SK-N-SH (cell line): ENCODE measurements around the gene ALAS1. TPM values are rescaled to one million over a fixed set of nuclear protein-coding genes. Genes with fewer than 3 reads are reported as not detected.

Source experiments
- CTCF ChIA-PET: fragments of 300-600, 350-600 bp; formaldehyde crosslinking; extraction: SDS; loops from one replicate; lab custom pipeline; 2021; lab: Yijun Ruan, JAX
- POLR2A ChIA-PET: fragments of 350-600 bp; sonication (Branson Sonifier 250); formaldehyde crosslinking; extraction: SDS; loops from one replicate; lab custom pipeline; 2020; ENCODE audit warnings: antibody characterized with exemption, inconsistent platforms; lab: Yijun Ruan, JAX
- DNase-seq: peaks from one replicate; pipeline ENCODE4 v3.0.0; 2012
- H2AFZ ChIP-seq: fragments of 200-600 bp; sonication (generic); 2 replicates; pipeline ENCODE4 v1.8.1; 2016; ENCODE audit warnings: antibody characterized with exemption, mild to moderate bottlenecking, low read depth
- H3F3A ChIP-seq: fragments of 200-600 bp; sonication (generic); replicated peaks from 2 replicates; pipeline ENCODE3; 2016; ENCODE audit warnings: antibody characterized with exemption, mild to moderate bottlenecking; ENCODE audit not compliant: insufficient read depth
- H3K27ac ChIP-seq, 2 experiments: fragments of 200-500 bp in 1 of 2; fragments of 200-600 bp in 1 of 2; sonication (Bioruptor generic) in 1 of 2; sonication (generic), shearing (Covaris generic) in 1 of 2; 2 replicates each; pipeline versions ENCODE4 v1.5.1 to v1.6.1; 2014 to 2016; ENCODE audit warnings: low read depth in 2 of 2, inconsistent platforms in 1 of 2, low read length in 1 of 2, mild to moderate bottlenecking in 1 of 2, mixed read lengths in 1 of 2
- H3K27me3 ChIP-seq: fragments of 200-600 bp; sonication (generic), shearing (Covaris generic); 2 replicates; pipeline ENCODE4 v1.6.1; 2016; ENCODE audit warnings: mixed run types; ENCODE audit not compliant: insufficient read depth
- H3K36me3 ChIP-seq, 2 experiments: fragments of 200-500 bp in 1 of 2; fragments of 200-600 bp in 1 of 2; sonication (Bioruptor generic) in 1 of 2; sonication (generic) in 1 of 2; replicated peaks in 1 of 2; 2 replicates each; pipeline versions ENCODE3 to v1.5.1; 2014 to 2016; ENCODE audit warnings: low read length in 1 of 2, mild to moderate bottlenecking in 1 of 2; ENCODE audit not compliant: insufficient read depth in 2 of 2, control insufficient read depth in 1 of 2
- H3K4me1 ChIP-seq, 2 experiments: fragments of 200-500 bp in 1 of 2; fragments of 200-600 bp in 1 of 2; sonication (Bioruptor generic) in 1 of 2; sonication (generic), shearing (Covaris generic) in 1 of 2; 2 replicates each; pipeline versions ENCODE4 v1.5.1 to v1.6.1; 2014 to 2016; ENCODE audit warnings: low read depth in 1 of 2, low read length in 1 of 2, mixed run types in 1 of 2; ENCODE audit not compliant: insufficient read depth in 2 of 2, control insufficient read depth in 1 of 2
- H3K4me2 ChIP-seq: fragments of 200-600 bp; sonication (generic), shearing (Covaris generic); 2 replicates; pipeline ENCODE4 v1.6.1; 2017; ENCODE audit warnings: mixed run types
- H3K4me3 ChIP-seq, 2 experiments: fragments of 200-500 bp in 1 of 2; fragments of 200-600 bp in 1 of 2; sonication (Bioruptor generic) in 1 of 2; sonication (generic), shearing (Covaris generic) in 1 of 2; 2 replicates each; pipeline versions ENCODE4 v1.5.1 to v1.8.1; 2014 to 2016; ENCODE audit warnings: low read depth in 2 of 2, inconsistent platforms in 1 of 2, low read length in 1 of 2, mild to moderate bottlenecking in 1 of 2, mixed read lengths in 1 of 2, moderate library complexity in 1 of 2
- H3K79me2 ChIP-seq: fragments of 200-600 bp; sonication (generic); 2 replicates; pipeline ENCODE4 v1.8.1; 2017; ENCODE audit warnings: mild to moderate bottlenecking; ENCODE audit not compliant: insufficient read depth
- H3K9ac ChIP-seq: fragments of 200-600 bp; sonication (generic); 2 replicates; pipeline ENCODE4 v1.6.1; 2017; ENCODE audit warnings: mixed run types
- H3K9me2 ChIP-seq: fragments of 200-600 bp; sonication (generic); 2 replicates; pipeline ENCODE4 v1.6.1; 2017; ENCODE audit warnings: mixed run types
- H3K9me3 ChIP-seq: fragments of 200-600 bp; sonication (generic); 2 replicates; pipeline ENCODE4 v1.6.1; 2017; ENCODE audit warnings: mixed run types, mild to moderate bottlenecking, moderate library complexity
- H4K20me1 ChIP-seq: fragments of 200-600 bp; sonication (generic); 2 replicates; pipeline ENCODE4 v1.6.1; 2017; ENCODE audit warnings: mild to moderate bottlenecking, mixed run types; ENCODE audit not compliant: insufficient read depth
- CHD2 ChIP-seq: fragments of 150-350 bp; IDR thresholded peaks from 2 replicates; pipeline ENCODE4 v1.6.1; 2018; ENCODE audit warnings: low read length; ENCODE audit not compliant: partially characterized antibody
- ELF1 ChIP-seq: IDR thresholded peaks from 2 replicates; pipeline ENCODE4 v1.4.0; 2012
- EP300 ChIP-seq, 2 experiments: IDR thresholded peaks; 2 replicates each; pipeline versions ENCODE4 v1.4.0 to v1.6.1; 2012; ENCODE audit warnings: borderline replicate concordance in 1 of 2, low read depth in 1 of 2, low read length in 1 of 2
- EZH2phosphoT487 ChIP-seq: fragments of 200-600 bp; sonication (generic); IDR thresholded peaks from 2 replicates; pipeline ENCODE4 v1.6.1; 2017; ENCODE audit warnings: low read depth, mixed run types, mild to moderate bottlenecking, antibody characterized with exemption, moderate library complexity, borderline replicate concordance
- FOSL2 ChIP-seq: IDR thresholded peaks from 2 replicates; pipeline ENCODE4 v1.4.0; 2012; ENCODE audit warnings: low read depth, mild to moderate bottlenecking, moderate library complexity, borderline replicate concordance
- FOXJ3 ChIP-seq: sonication (generic); formaldehyde crosslinking; IDR thresholded peaks from 2 replicates; pipeline ENCODE4 v1.5.1; 2020; ENCODE audit warnings: mild to moderate bottlenecking, missing genetic modification reagents
- GATA2 ChIP-seq: sonication (generic); formaldehyde crosslinking; IDR thresholded peaks from 2 replicates; pipeline ENCODE4 v1.5.0; 2020; ENCODE audit warnings: mild to moderate bottlenecking, missing genetic modification reagents
- JUND ChIP-seq: IDR thresholded peaks from 2 replicates; pipeline ENCODE4 v1.4.0; 2012
- MXI1 ChIP-seq: IDR thresholded peaks from 2 replicates; pipeline ENCODE4 v1.6.1; 2012; ENCODE audit warnings: mild to moderate bottlenecking, low read depth, low read length, improper control_type of control experiment
- NFIC ChIP-seq: IDR thresholded peaks from 2 replicates; pipeline ENCODE4 v1.4.0; 2012; ENCODE audit warnings: borderline replicate concordance
- NRF1 ChIP-seq: IDR thresholded peaks from 2 replicates; pipeline ENCODE4 v1.6.1; 2012; ENCODE audit warnings: low read depth, mild to moderate bottlenecking, low read length
- POLR2AphosphoS5 ChIP-seq: IDR thresholded peaks from 2 replicates; pipeline ENCODE4 v1.6.1; 2012; ENCODE audit warnings: low read depth, low read length
- RFX5 ChIP-seq: IDR thresholded peaks from 2 replicates; pipeline ENCODE4 v1.6.1; 2012; ENCODE audit warnings: mild to moderate bottlenecking, improper control_type of control experiment, low read length
- RXRA ChIP-seq: IDR thresholded peaks from 2 replicates; pipeline ENCODE4 v1.4.0; 2012; ENCODE audit warnings: low read depth, mild to moderate bottlenecking, borderline replicate concordance
- SIN3A ChIP-seq: IDR thresholded peaks from 2 replicates; pipeline ENCODE4 v1.6.1; 2012; ENCODE audit warnings: low read depth, mild to moderate bottlenecking, low read length, moderate library complexity, borderline replicate concordance
- SMC3 ChIP-seq: IDR thresholded peaks from 2 replicates; pipeline ENCODE4 v1.6.1; 2012; ENCODE audit warnings: low read depth, low read length, improper control_type of control experiment
- TAF1 ChIP-seq: IDR thresholded peaks from 2 replicates; pipeline ENCODE4 v1.6.1; 2012; ENCODE audit warnings: low read depth, mild to moderate bottlenecking, low read length, moderate library complexity, borderline replicate concordance
- TCF12 ChIP-seq: IDR thresholded peaks from 2 replicates; pipeline ENCODE4 v1.4.0; 2012
- YY1 ChIP-seq: IDR thresholded peaks from 2 replicates; pipeline ENCODE4 v1.4.0; 2012; ENCODE audit warnings: low read depth, mild to moderate bottlenecking
- WGBS: methylation state at CpG from one replicate; pipeline ENCODE4 v1.1.6; 2017; ENCODE audit warnings: low lambda C conversion rate; 5-methylcytosine and 5-hydroxymethylcytosine counted together
- polyA plus RNA-seq, 3 experiments: library from polyadenylated mRNA; depleted of rRNA; stranded (reverse); fragments of >200 nt; gene quantifications; 2 replicates each; pipeline ENCODE4 v1.2.3, GENCODE V29; 2012
- TF ChIP-seq, protein P1 (sequence below): IDR thresholded peaks from 2 replicates; pipeline ENCODE4 v1.4.0; 2012; ENCODE audit warnings: low read depth, borderline replicate concordance
- TF ChIP-seq, protein P2 (sequence below): IDR thresholded peaks from 2 replicates; pipeline ENCODE4; 2012
- TF ChIP-seq, protein P3 (sequence below): IDR thresholded peaks from 2 replicates; pipeline ENCODE4 v1.4.0; 2012; ENCODE audit warnings: low read depth
- TF ChIP-seq, protein P4 (sequence below): fragments of 200-600 bp; sonication (generic); IDR thresholded peaks from 2 replicates; pipeline ENCODE4 v1.6.1; 2017; ENCODE audit warnings: antibody characterized with exemption, mild to moderate bottlenecking, moderate library complexity

Gene ALAS1
- polyA plus RNA-seq, 1 of the 3 experiments (the other 2 are of a cell fraction) = 47.9 TPM

DNA sequence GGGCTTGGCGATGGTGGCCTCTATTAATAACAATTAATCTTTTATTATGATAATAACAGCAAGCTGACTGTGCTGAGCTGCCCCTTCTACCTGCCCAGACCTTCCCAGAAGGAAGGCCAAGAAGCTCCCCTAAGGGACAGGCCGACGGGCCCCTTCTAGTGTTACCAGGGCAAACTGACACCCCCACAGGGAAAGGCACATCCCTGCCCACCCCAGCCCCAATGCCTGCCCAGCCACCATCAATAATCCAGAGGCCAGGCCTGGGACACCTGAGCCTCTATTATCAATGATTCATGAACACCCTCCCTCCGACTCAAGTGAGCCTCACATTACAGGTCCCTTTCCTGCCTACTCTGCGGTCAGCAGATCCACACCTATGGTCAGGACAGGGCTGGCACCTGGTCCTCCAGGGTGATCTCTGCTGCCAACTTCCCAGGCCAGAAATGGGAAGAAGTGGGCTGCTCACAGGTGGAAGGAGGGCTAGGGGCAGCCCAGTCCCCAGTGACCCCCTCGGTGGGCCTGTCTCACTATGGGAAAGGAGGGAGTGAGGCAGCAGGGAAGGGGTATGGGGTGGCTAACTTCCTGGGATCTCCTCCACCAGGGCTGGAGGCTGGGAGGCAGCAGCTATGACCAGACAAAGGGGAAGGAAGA is 39.2 kb downstream of the ALAS1 start (continued):
- TF ChIP-seq, protein P1, sequence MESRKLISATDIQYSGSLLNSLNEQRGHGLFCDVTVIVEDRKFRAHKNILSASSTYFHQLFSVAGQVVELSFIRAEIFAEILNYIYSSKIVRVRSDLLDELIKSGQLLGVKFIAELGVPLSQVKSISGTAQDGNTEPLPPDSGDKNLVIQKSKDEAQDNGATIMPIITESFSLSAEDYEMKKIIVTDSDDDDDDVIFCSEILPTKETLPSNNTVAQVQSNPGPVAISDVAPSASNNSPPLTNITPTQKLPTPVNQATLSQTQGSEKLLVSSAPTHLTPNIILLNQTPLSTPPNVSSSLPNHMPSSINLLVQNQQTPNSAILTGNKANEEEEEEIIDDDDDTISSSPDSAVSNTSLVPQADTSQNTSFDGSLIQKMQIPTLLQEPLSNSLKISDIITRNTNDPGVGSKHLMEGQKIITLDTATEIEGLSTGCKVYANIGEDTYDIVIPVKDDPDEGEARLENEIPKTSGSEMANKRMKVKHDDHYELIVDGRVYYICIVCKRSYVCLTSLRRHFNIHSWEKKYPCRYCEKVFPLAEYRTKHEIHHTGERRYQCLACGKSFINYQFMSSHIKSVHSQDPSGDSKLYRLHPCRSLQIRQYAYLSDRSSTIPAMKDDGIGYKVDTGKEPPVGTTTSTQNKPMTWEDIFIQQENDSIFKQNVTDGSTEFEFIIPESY = no peak
- peak; percentile 45; the same call in 1 of the 2 replicates for TF ChIP-seq SIN3A
- peak; percentile 6 for TF ChIP-seq CHD2
- TF ChIP-seq, protein P2, sequence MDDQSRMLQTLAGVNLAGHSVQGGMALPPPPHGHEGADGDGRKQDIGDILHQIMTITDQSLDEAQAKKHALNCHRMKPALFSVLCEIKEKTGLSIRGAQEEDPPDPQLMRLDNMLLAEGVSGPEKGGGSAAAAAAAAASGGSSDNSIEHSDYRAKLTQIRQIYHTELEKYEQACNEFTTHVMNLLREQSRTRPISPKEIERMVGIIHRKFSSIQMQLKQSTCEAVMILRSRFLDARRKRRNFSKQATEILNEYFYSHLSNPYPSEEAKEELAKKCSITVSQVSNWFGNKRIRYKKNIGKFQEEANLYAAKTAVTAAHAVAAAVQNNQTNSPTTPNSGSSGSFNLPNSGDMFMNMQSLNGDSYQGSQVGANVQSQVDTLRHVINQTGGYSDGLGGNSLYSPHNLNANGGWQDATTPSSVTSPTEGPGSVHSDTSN = no peak
- no peak for TF ChIP-seq JUND
- no peak for TF ChIP-seq SMC3
- TF ChIP-seq POLR2AphosphoS5 = peak; percentile 47; the same call in 1 of the 2 replicates
- TF ChIP-seq FOXJ3 (CRISPR knock-in tag) = no peak
- no peak for TF ChIP-seq GATA2 (CRISPR knock-in tag)
- peak; percentile 33; the same call in 1 of the 2 replicates for TF ChIP-seq TAF1
- TF ChIP-seq EZH2phosphoT487 = no peak
- TF ChIP-seq RFX5 = no peak
- TF ChIP-seq YY1 = no peak
- TF ChIP-seq FOSL2 = no peak
- TF ChIP-seq ELF1 = no peak
- TF ChIP-seq, all 33 proteins: peak for 4

DNA sequence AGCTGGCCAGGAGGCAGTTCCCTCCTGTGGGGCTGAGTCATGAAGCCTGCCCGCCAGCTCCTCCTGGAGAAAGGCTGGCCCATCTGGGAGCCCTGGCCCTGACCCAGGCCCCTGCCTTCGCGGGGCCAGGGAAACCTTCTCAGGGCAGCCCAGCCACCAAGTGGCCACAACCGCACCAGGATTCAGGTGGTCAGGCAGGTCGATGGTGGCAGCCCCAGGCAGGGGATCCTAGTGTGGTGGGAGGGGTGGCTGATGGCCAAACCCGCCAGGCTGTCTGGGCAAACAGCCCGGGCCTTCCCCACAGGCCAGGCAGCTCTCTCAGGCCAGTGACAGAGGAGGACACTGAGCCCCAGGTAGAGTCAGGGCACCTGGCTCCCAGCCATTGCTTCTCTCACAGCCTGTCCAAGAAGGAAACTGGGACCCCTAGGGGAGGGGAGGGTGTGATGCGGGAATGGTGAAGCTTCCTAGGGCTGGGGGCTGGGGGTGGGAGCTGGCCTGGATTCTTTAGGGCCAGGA is 39.8 kb downstream of the ALAS1 start:
- Histone ChIP-seq H3K4me1 (peaks cover 8 to 50% of the 10 kb centered on the region in 2 experiments), H3K9me2 (no peaks in the 10 kb centered on the region), H3K4me3 (peak overlapping the region; percentile 90 to 97), H3K27me3 (no peaks in the 10 kb centered on the region), H2AFZ (no peak overlapping the region), H3F3A (peaks cover 24% of the 10 kb centered on the region), H3K36me3 (peaks cover 5% of the 10 kb centered on the region in 2 experiments), H3K9me3 (no peaks in the 10 kb centered on the region), H3K4me2 (peak overlapping the region; percentile 89), H4K20me1 (peaks cover 4% of the 10 kb centered on the region; the same call in 1 of the 2 replicates), H3K27ac (peak overlapping the region; percentile 93 to 96), H3K9ac (peak overlapping the region; percentile 83), H3K79me2 (peaks cover 73% of the 10 kb centered on the region)
- CTCF ChIA-PET = interaction anchor here (0.8 to 11.8 kb wide), 8 partner anchors 18 to 245 kb away, joined by 3 to 257 read pairs (median 5); partner anchors contain the start of genes TLR9 and WDR82
- POLR2A ChIA-PET = interaction anchor here (1.3 to 4.6 kb wide), 2 partner anchors 9 to 41 kb away, joined by 3 to 67 read pairs; partner anchors contain the start of gene WDR82
- TF ChIP-seq JUND = no peak; the same call in 1 of the 2 replicates
- no peak for TF ChIP-seq NRF1
- TF ChIP-seq TCF12 = peak; percentile 80
- no peak for TF ChIP-seq RXRA
- no peak for TF ChIP-seq EP300 (IDR thresholded peaks at IDR 0.05; ENCODE audit: borderline replicate concordance in 1 of 2, low read depth in 1 of 2, low read length in 1 of 2)
- no peak for TF ChIP-seq MXI1
- TF ChIP-seq, protein P3, sequence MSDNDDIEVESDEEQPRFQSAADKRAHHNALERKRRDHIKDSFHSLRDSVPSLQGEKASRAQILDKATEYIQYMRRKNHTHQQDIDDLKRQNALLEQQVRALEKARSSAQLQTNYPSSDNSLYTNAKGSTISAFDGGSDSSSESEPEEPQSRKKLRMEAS = peak; percentile 62; the same call in 1 of the 2 replicates
- TF ChIP-seq, protein P4, sequence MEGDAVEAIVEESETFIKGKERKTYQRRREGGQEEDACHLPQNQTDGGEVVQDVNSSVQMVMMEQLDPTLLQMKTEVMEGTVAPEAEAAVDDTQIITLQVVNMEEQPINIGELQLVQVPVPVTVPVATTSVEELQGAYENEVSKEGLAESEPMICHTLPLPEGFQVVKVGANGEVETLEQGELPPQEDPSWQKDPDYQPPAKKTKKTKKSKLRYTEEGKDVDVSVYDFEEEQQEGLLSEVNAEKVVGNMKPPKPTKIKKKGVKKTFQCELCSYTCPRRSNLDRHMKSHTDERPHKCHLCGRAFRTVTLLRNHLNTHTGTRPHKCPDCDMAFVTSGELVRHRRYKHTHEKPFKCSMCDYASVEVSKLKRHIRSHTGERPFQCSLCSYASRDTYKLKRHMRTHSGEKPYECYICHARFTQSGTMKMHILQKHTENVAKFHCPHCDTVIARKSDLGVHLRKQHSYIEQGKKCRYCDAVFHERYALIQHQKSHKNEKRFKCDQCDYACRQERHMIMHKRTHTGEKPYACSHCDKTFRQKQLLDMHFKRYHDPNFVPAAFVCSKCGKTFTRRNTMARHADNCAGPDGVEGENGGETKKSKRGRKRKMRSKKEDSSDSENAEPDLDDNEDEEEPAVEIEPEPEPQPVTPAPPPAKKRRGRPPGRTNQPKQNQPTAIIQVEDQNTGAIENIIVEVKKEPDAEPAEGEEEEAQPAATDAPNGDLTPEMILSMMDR = peak; percentile 28
- TF ChIP-seq NFIC = peak; percentile 75
- WGBS = 20% methylated on average over 1 of the region's 8 CpGs
- DNase-seq = peak; percentile 58
